Endodermal cell (in vitro differentiated cells): ENCODE data around the gene HACD2. TPM values are rescaled to one million over a fixed set of nuclear protein-coding genes. Genes with fewer than 3 reads are reported as not detected.

Experiments used
- DNase-seq: peaks from one replicate; pipeline ENCODE4 v3.0.0-alpha.2; 2017
- H3K27ac ChIP-seq: 2 replicates; pipeline ENCODE4 v1.5.1; 2013; ENCODE audit warnings: mild to moderate bottlenecking, low read depth, low read length, moderate library complexity
- H3K27me3 ChIP-seq: 2 replicates; pipeline ENCODE4 v1.6.1; 2013; ENCODE audit warnings: mild to moderate bottlenecking, low read length, moderate library complexity; ENCODE audit not compliant: insufficient read depth, control insufficient read depth, poor library complexity, severe bottlenecking
- H3K36me3 ChIP-seq: 2 replicates; pipeline ENCODE4 v1.7.0; 2013; ENCODE audit warnings: mild to moderate bottlenecking, low read length, moderate library complexity; ENCODE audit not compliant: control insufficient read depth, insufficient read depth
- H3K4me1 ChIP-seq: one replicate; pipeline ENCODE4 v1.7.0; 2013; ENCODE audit warnings: low read length; ENCODE audit not compliant: control insufficient read depth, insufficient read depth
- H3K4me3 ChIP-seq: 2 replicates; pipeline ENCODE4 v1.5.1; 2013; ENCODE audit warnings: mild to moderate bottlenecking, low read length, moderate library complexity
- H3K9ac ChIP-seq: 2 replicates; pipeline ENCODE4 v1.6.1; 2013; ENCODE audit warnings: mild to moderate bottlenecking, low read length, moderate library complexity; ENCODE audit not compliant: poor library complexity, severe bottlenecking; ENCODE audit errors: extremely low read depth
- H3K9me3 ChIP-seq: 2 replicates; pipeline ENCODE4 v1.6.1; 2013; ENCODE audit warnings: mild to moderate bottlenecking, low read length, moderate library complexity; ENCODE audit not compliant: control insufficient read depth
- H3K27ac Mint-ChIP-seq: 2 replicates; pipeline ENCODE4 v1.8.0; 2020; ENCODE audit warnings: mixed read lengths
- H3K27me3 Mint-ChIP-seq: 2 replicates; pipeline ENCODE4 v1.8.0; 2021; ENCODE audit warnings: mild to moderate bottlenecking, mixed read lengths; ENCODE audit not compliant: insufficient read depth
- H3K36me3 Mint-ChIP-seq: 2 replicates; pipeline ENCODE4 v1.8.0; 2020; ENCODE audit warnings: low read depth, mixed read lengths
- H3K4me1 Mint-ChIP-seq: 2 replicates; pipeline ENCODE4 v1.8.0; 2020; ENCODE audit warnings: mixed read lengths
- H3K4me3 Mint-ChIP-seq: 2 replicates; pipeline ENCODE4 v1.8.0; 2020; ENCODE audit warnings: mild to moderate bottlenecking, moderate library complexity, mixed read lengths
- H3K9me3 Mint-ChIP-seq: 2 replicates; pipeline ENCODE4 v1.8.0; 2020; ENCODE audit warnings: mild to moderate bottlenecking, mixed read lengths
- CTCF ChIP-seq: fragments of 200-600 bp; sonication (generic); conservative IDR thresholded peaks from 2 replicates; pipeline ENCODE4 v1.5.0; 2021; ENCODE audit warnings: antibody characterized with exemption, mild to moderate bottlenecking
- WGBS, 2 experiments: methylation state at CpG; one replicate each; pipeline versions ENCODE4 v1.1.5 to v1.1.7; 2013; ENCODE audit warnings: missing lambda C conversion rate in 2 of 2, mixed read lengths in 1 of 2; ENCODE audit not compliant: insufficient coverage in 1 of 2, insufficient read length in 1 of 2; 5-methylcytosine and 5-hydroxymethylcytosine counted together
- total RNA-seq, 2 donors: library from RNA; stranded (reverse); fragmentation: NEBNext Ultra II Directional in 1 of 2; extraction: Animal tissue kit (Norgen Biotek cat#: 25700) in 1 of 2; gene quantifications; 2 replicates in 1 of 2; 3 replicates in 1 of 2; pipeline ENCODE4 v1.2.1, GENCODE V29; 2021

HACD2 gene
- total RNA-seq, 2 donors from 2014 or later, result 32.5 to 48.7 TPM

DNA sequence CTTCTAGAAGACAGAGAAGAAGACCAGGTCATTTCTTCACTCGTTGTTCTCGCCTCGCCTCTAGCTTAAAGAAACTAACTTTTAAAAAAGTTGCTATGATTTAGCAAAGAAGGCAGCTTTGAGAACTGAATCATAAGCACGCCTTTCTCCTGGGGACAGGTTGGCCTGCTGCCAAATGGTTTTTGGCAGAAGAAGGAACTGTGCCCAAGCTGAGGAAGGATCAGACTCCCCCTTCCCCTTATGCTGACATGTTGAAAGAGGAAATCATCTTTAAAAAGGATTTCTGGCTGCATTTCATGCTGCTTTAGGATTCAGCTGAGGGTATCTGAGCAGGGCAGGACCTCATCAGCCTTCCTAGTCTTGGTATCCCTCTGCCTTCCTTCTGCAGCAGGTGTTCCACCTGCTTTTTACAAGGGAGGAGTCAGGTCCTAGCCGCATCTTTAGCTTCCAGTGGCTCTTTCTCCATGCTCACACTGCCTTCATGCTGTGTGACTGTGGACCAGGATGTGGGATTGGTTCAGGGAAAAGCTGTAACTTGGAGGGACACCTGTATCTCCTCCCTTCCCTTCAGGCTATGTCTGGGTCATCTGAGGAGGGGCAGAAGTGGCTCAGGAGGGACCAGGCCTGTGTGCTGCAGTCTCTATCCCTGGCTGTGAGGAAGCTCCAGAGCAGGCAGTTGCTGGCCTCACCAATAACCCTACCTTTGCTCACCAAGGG, 34.1 kb upstream of the HACD2 start:
- no peak overlapping the region for H3K27ac Mint-ChIP-seq

GRCh38 chr3:123618076-123618708, 33.3 kb upstream of the HACD2 start:
- H3K4me3 ChIP-seq, result no peak overlapping the region
- Mint-ChIP-seq H3K4me3 (no peak overlapping the region), H3K36me3 (peaks cover 3% of the 10 kb centered on the region), H3K4me1 (peaks cover 5% of the 10 kb centered on the region), H3K27me3 (no peaks in the 10 kb centered on the region), H3K27ac (no peak overlapping the region), H3K9me3 (no peaks in the 10 kb centered on the region)
- no peak overlapping the region for H3K9ac ChIP-seq
- H3K4me1 ChIP-seq, result no peaks in the 10 kb centered on the region
- no peaks in the 10 kb centered on the region for H3K27me3 ChIP-seq
- no peak overlapping the region for H3K27ac ChIP-seq
- DNase-seq, result no peak
- H3K9me3 ChIP-seq, result no peaks in the 10 kb centered on the region
- TF ChIP-seq CTCF, result no peak
- H3K36me3 ChIP-seq, result peaks cover 4% of the 10 kb centered on the region
- 80 to 86% methylated on average over 7 of the region's 7 CpGs for WGBS, 2 experiments

More for the DNA sequence above, 34.1 kb upstream of the HACD2 start:
- DNase-seq, result no peak
- H3K9ac ChIP-seq, result no peak overlapping the region
- no peak for TF ChIP-seq CTCF
- no peaks in the 10 kb centered on the region for H3K9me3 ChIP-seq
- Mint-ChIP-seq H3K4me1 (peaks cover 5% of the 10 kb centered on the region), H3K36me3 (peaks cover 3% of the 10 kb centered on the region), H3K27me3 (no peaks in the 10 kb centered on the region), H3K4me3 (no peak overlapping the region), H3K9me3 (no peaks in the 10 kb centered on the region)
- H3K4me1 ChIP-seq, result no peaks in the 10 kb centered on the region
- H3K27me3 ChIP-seq, result no peaks in the 10 kb centered on the region
- H3K36me3 ChIP-seq, result no peaks in the 10 kb centered on the region
- no peak overlapping the region for H3K27ac ChIP-seq
- no peak overlapping the region for H3K4me3 ChIP-seq
- 93 to 96% methylated on average over 4 to 5 of the region's 5 CpGs for WGBS, 2 experiments

- Histone ChIP-seq H3K4me1 (no peaks in the 10 kb centered on the region), H3K27me3 (no peaks in the 10 kb centered on the region), H3K36me3 (peaks cover 17% of the 10 kb centered on the region), H3K27ac (no peak overlapping the region), H3K4me3 (no peak overlapping the region), H3K9ac (no peak overlapping the region), H3K9me3 (no peaks in the 10 kb centered on the region)
- no peak overlapping the region for H3K27ac Mint-ChIP-seq
- WGBS, 2 experiments, result 88 to 96% methylated on average over 4 to 6 of the region's 6 CpGs
- H3K4me1 Mint-ChIP-seq, result peaks cover 5% of the 10 kb centered on the region
- no peak overlapping the region for H3K4me3 Mint-ChIP-seq
- no peaks in the 10 kb centered on the region for H3K27me3 Mint-ChIP-seq
- TF ChIP-seq CTCF, result no peak
- no peak for DNase-seq
- peaks cover 3% of the 10 kb centered on the region for H3K36me3 Mint-ChIP-seq
- H3K9me3 Mint-ChIP-seq, result no peaks in the 10 kb centered on the region
Measured at GRCh38 chr3:123616593-123616992, 31.7 kb upstream of the HACD2 start.
